PC-9 (cell line): ENCODE data around the gene ABLIM1. TPM values are rescaled to one million over a fixed set of nuclear protein-coding genes. Genes with fewer than 3 reads are reported as not detected.

ENCODE experiments used
- BruUV-seq: library from RNA; stranded (reverse); fragments of 400-500 nt; replicated peaks from 2 replicates; lab custom pipeline; 2021; lab: Mats Ljungman, UMichigan
- CTCF ChIA-PET: fragments of 300-600 bp; sonication (Branson Sonifier 250); formaldehyde crosslinking; loops from one replicate; lab custom pipeline; 2022; ENCODE audit warnings: antibody characterized with exemption; lab: Charles Lee
- POLR2A ChIA-PET: fragments of 300-600 bp; sonication (Branson Sonifier 250); formaldehyde crosslinking; loops from one replicate; lab custom pipeline; 2022; ENCODE audit warnings: antibody characterized with exemption; ENCODE audit not compliant: unreplicated experiment; lab: Charles Lee
- DNase-seq, 2 experiments: peaks; one replicate each; pipeline versions ENCODE4 v3.0.0 to v3.0.0-alpha.2; 2015 to 2022; ENCODE audit warnings: mixed read lengths in 1 of 2
- H2AFZ ChIP-seq: fragments of 200-600 bp; sonication (generic); 2 replicates; pipeline ENCODE4 v1.8.1; 2017; ENCODE audit warnings: antibody characterized with exemption
- H3F3A ChIP-seq: fragments of 200-600 bp; sonication (generic); 2 replicates; pipeline ENCODE4 v1.8.1; 2017; ENCODE audit warnings: antibody characterized with exemption, mild to moderate bottlenecking, low read depth; ENCODE audit not compliant: insufficient read depth
- H3K27ac ChIP-seq: fragments of 200-600 bp; sonication (generic); 2 replicates; pipeline ENCODE4 v1.6.1; 2016; ENCODE audit warnings: mixed run types
- H3K27me3 ChIP-seq: fragments of 200-600 bp; sonication (generic); 2 replicates; pipeline ENCODE4 v1.6.1; 2016; ENCODE audit warnings: low read depth, mixed run types; ENCODE audit not compliant: insufficient read depth
- H3K36me3 ChIP-seq: fragments of 200-600 bp; sonication (generic); 2 replicates; pipeline ENCODE4 v1.6.1; 2016; ENCODE audit warnings: low read depth, mixed run types
- H3K4me1 ChIP-seq: fragments of 200-600 bp; sonication (generic); replicated peaks from 2 replicates; pipeline ENCODE4 v1.6.1; 2016; ENCODE audit warnings: mixed run types; ENCODE audit not compliant: insufficient read depth
- H3K4me2 ChIP-seq: fragments of 200-600 bp; sonication (generic); 2 replicates; pipeline ENCODE4 v1.6.1; 2017; ENCODE audit warnings: mixed run types
- H3K4me3 ChIP-seq: fragments of 200-600 bp; sonication (generic); 2 replicates; pipeline ENCODE4 v1.6.1; 2016; ENCODE audit warnings: mixed run types
- H3K79me2 ChIP-seq: fragments of 200-600 bp; sonication (generic); 2 replicates; pipeline ENCODE4 v1.6.1; 2017; ENCODE audit warnings: low read depth, mixed run types
- H3K9me2 ChIP-seq: fragments of 200-600 bp; sonication (generic); 2 replicates; pipeline ENCODE4 v1.8.1; 2017; ENCODE audit warnings: mild to moderate bottlenecking; ENCODE audit not compliant: insufficient read depth
- H3K9me3 ChIP-seq: fragments of 200-600 bp; sonication (generic); 2 replicates; pipeline ENCODE4 v1.8.1; 2016; ENCODE audit warnings: low read depth; ENCODE audit not compliant: insufficient read depth
- H4K20me1 ChIP-seq: fragments of 200-600 bp; sonication (generic); 2 replicates; pipeline ENCODE4 v1.8.1; 2017; ENCODE audit not compliant: insufficient read depth
- EZH2 ChIP-seq: fragments of 200-600 bp; sonication (generic); IDR thresholded peaks from 2 replicates; pipeline ENCODE4 v1.8.0; 2017; ENCODE audit warnings: antibody characterized with exemption, low read depth
- intact Hi-C: fragments of 100-400 bp; cut with micrococcal nuclease; formaldehyde crosslinking; loops from one replicate; pipeline ENCODE4 v1.10.0; 2022; ENCODE audit not compliant: unreplicated experiment
- total RNA-seq: library from RNA; stranded (reverse); gene quantifications from 2 replicates; pipeline ENCODE4 v1.2.3, GENCODE V29; 2021
- TF ChIP-seq, protein P1 (sequence below): fragments of 200-600 bp; sonication (generic); conservative IDR thresholded peaks from 2 replicates; pipeline ENCODE4 v1.6.1; 2017; ENCODE audit warnings: mixed run types, antibody characterized with exemption, mild to moderate bottlenecking, moderate library complexity

Gene ABLIM1
- total RNA-seq, 1 experiment from 2014 or later: 68.7 TPM

DNA sequence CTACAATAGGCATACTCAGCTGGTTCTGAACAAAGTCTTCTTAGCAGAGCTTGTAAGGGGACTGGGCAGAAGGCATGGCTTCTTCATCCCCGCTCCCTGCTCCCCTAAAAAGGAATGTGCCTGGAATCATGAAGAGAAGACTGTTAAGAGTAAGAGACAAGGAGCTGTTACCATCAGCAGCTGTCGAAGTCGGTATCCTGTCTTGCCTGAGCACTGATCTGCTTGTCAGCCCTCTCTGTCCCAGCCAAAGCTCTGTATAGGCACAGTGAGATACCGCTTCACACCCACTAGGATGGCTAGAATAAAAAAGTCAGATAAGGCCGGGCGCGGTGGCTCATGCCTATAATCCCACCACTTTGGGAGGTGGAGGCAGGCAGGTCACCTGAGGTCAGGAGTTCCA, 2.4 kb downstream of the ABLIM1 start:
- Histone ChIP-seq H3K27me3 (no peaks in the 10 kb centered on the region), H3K9me2 (no peaks in the 10 kb centered on the region), H4K20me1 (no peaks in the 10 kb centered on the region), H3K79me2 (no peaks in the 10 kb centered on the region), H3K36me3 (no peaks in the 10 kb centered on the region), H3K9me3 (no peaks in the 10 kb centered on the region), H3K4me1 (peaks cover 25% of the 10 kb centered on the region), H2AFZ (no peak overlapping the region), H3K4me2 (peak overlapping the region; percentile 59), H3F3A (peaks cover 10% of the 10 kb centered on the region; the same call in 1 of the 2 replicates), H3K4me3 (no peak overlapping the region), H3K27ac (peak overlapping the region; percentile 73)
- ChIA-PET CTCF (interaction anchor here (0.5 to 0.6 kb wide), 2 partner anchors 28 to 607 kb away, joined by 3 read pairs; no protein-coding TSS in a partner anchor), POLR2A (interaction anchor here (0.5 to 0.7 kb wide), 2 partner anchors 30 to 44 kb away, joined by 3 to 5 read pairs; no protein-coding TSS in a partner anchor)
- no peak for DNase-seq
- no peak for TF ChIP-seq EZH2
- TF ChIP-seq, protein P1, sequence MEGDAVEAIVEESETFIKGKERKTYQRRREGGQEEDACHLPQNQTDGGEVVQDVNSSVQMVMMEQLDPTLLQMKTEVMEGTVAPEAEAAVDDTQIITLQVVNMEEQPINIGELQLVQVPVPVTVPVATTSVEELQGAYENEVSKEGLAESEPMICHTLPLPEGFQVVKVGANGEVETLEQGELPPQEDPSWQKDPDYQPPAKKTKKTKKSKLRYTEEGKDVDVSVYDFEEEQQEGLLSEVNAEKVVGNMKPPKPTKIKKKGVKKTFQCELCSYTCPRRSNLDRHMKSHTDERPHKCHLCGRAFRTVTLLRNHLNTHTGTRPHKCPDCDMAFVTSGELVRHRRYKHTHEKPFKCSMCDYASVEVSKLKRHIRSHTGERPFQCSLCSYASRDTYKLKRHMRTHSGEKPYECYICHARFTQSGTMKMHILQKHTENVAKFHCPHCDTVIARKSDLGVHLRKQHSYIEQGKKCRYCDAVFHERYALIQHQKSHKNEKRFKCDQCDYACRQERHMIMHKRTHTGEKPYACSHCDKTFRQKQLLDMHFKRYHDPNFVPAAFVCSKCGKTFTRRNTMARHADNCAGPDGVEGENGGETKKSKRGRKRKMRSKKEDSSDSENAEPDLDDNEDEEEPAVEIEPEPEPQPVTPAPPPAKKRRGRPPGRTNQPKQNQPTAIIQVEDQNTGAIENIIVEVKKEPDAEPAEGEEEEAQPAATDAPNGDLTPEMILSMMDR: no peak
- BruUV-seq: no TSS peak
- intact Hi-C loops: no loop called here

- Histone ChIP-seq H2AFZ (no peak overlapping the region), H3F3A (peaks cover 10% of the 10 kb centered on the region; the same call in 1 of the 2 replicates), H3K27ac (peak overlapping the region; percentile 73), H3K4me3 (no peak overlapping the region), H3K9me3 (no peaks in the 10 kb centered on the region), H3K36me3 (no peaks in the 10 kb centered on the region), H3K79me2 (no peaks in the 10 kb centered on the region), H3K4me2 (peak overlapping the region; percentile 59), H3K27me3 (no peaks in the 10 kb centered on the region), H4K20me1 (no peaks in the 10 kb centered on the region), H3K4me1 (peaks cover 32% of the 10 kb centered on the region), H3K9me2 (no peaks in the 10 kb centered on the region)
- TF ChIP-seq, protein P1: no peak
- TF ChIP-seq EZH2: no peak
- intact Hi-C loops: no loop called here
- DNase-seq: peak; percentile 25 to 90
- BruUV-seq: no TSS peak
- ChIA-PET CTCF (interaction anchor here (0.5 to 0.6 kb wide), 2 partner anchors 27 to 606 kb away, joined by 3 read pairs; no protein-coding TSS in a partner anchor), POLR2A (interaction anchor here (0.5 to 0.7 kb wide), 5 partner anchors 30 to 130 kb away, joined by 3 to 7 read pairs (median 5); no protein-coding TSS in a partner anchor)
Measured at GRCh38 chr10:114654822-114655575, 3.1 kb downstream of the ABLIM1 start.

DNA sequence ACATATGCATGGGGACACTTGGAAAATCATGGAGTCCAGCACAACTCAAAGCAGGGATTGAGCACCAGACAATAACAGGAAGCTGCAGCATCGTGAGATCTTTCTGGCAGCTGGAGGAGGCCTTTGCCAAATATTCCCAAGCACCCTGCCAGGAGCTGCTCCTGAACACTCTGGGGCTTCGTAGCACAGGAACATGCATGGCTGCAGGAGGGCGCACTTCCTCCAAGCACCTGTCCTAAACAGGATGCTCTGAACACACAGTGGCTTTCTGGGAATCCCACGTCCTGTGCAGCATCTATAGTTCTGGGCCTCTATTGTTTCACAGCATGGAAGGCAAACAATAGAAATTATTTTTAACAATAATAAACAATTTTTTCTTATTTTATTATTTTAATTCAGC, 4.1 kb downstream of the ABLIM1 start:
- H3K9me2 ChIP-seq: no peaks in the 10 kb centered on the region
- no peak overlapping the region for H3K27ac ChIP-seq
- H3F3A ChIP-seq: peaks cover 10% of the 10 kb centered on the region; the same call in 1 of the 2 replicates
- POLR2A ChIA-PET: no interaction called here
- no peaks in the 10 kb centered on the region for H3K27me3 ChIP-seq
- H3K4me1 ChIP-seq: peaks cover 41% of the 10 kb centered on the region
- DNase-seq: no peak
- H3K4me2 ChIP-seq: no peak overlapping the region
- BruUV-seq: no TSS peak
- no peaks in the 10 kb centered on the region for H4K20me1 ChIP-seq
- no peaks in the 10 kb centered on the region for H3K79me2 ChIP-seq
- CTCF ChIA-PET: no interaction called here
- H2AFZ ChIP-seq: no peak overlapping the region
- no peaks in the 10 kb centered on the region for H3K36me3 ChIP-seq
- no peak overlapping the region for H3K4me3 ChIP-seq
- intact Hi-C loops: no loop called here
- TF ChIP-seq EZH2: no peak
- TF ChIP-seq, protein P1: no peak
- no peaks in the 10 kb centered on the region for H3K9me3 ChIP-seq
